ENCODE measurements around the gene THSD4.

The THSD4 gene

GRCh38 chr15:71566226-71566625, 451.0 kb downstream of the THSD4 start:
- no peak for DNase-seq

GRCh38 chr15:71567173-71567572, 451.9 kb downstream of the THSD4 start:
- DNase-seq, result no peak

- no peak for DNase-seq
Observed at GRCh38 chr15:71568227-71568626, 453.0 kb downstream of the THSD4 start.

- DNase-seq, result no peak
Observed at GRCh38 chr15:71570736-71571135, 455.5 kb downstream of the THSD4 start.

- DNase-seq, result no peak
Observed at GRCh38 chr15:71571641-71572040, 456.4 kb downstream of the THSD4 start.

- DNase-seq, result no peak
Observed at GRCh38 chr15:71572452-71573053, 457.3 kb downstream of the THSD4 start.

- no peak for DNase-seq
Observed at GRCh38 chr15:71573599-71573998, 458.3 kb downstream of the THSD4 start.

GRCh38 chr15:71575474-71576045, 460.3 kb downstream of the THSD4 start:
- DNase-seq, result no peak

GRCh38 chr15:71577071-71577470, 461.8 kb downstream of the THSD4 start:
- DNase-seq, result no peak

- no peak for DNase-seq
Observed at GRCh38 chr15:71581398-71581930, 466.2 kb downstream of the THSD4 start.

GRCh38 chr15:71585159-71585558, 469.9 kb downstream of the THSD4 start:
- no peak for DNase-seq

GRCh38 chr15:71586463-71586862, 471.2 kb downstream of the THSD4 start:
- DNase-seq, result no peak

GRCh38 chr15:71588746-71589145, 473.5 kb downstream of the THSD4 start:
- no peak for DNase-seq

GRCh38 chr15:71591057-71591456, 475.8 kb downstream of the THSD4 start:
- no peak for DNase-seq

- no peak for DNase-seq
Observed at GRCh38 chr15:71592203-71592602, 476.9 kb downstream of the THSD4 start.

- DNase-seq, result no peak
Observed at GRCh38 chr15:71595846-71596553, 480.7 kb downstream of the THSD4 start.

GRCh38 chr15:71596672-71597071, 481.4 kb downstream of the THSD4 start:
- no peak for DNase-seq

- no peak for DNase-seq
Observed at GRCh38 chr15:71597126-71597525, 481.9 kb downstream of the THSD4 start.

GRCh38 chr15:71597637-71598036, 482.4 kb downstream of the THSD4 start:
- DNase-seq, result no peak

- DNase-seq, result no peak
Observed at GRCh38 chr15:71598741-71599140, 483.5 kb downstream of the THSD4 start.

GRCh38 chr15:71599418-71600151, 484.3 kb downstream of the THSD4 start:
- no peak for DNase-seq

- no peak for DNase-seq
Observed at GRCh38 chr15:71600237-71600636, 485.0 kb downstream of the THSD4 start.

GRCh38 chr15:71601038-71601834, 486.0 kb downstream of the THSD4 start:
- no peak for DNase-seq
